ENCODE data around the gene GEMIN5.
A peak's percentile ranks its signal among the peaks of the same experiment; 100 is the strongest.
"Not testable (repeated sequence)": the region's sequence is repeated elsewhere in the genome, so short reads cannot be mapped to it uniquely, and the experiment has no call there.

GEMIN5 gene

GRCh38 chr5:154943527-154943926 is 5.5 kb upstream of the GEMIN5 start:
- no peak for DNase-seq

DNA sequence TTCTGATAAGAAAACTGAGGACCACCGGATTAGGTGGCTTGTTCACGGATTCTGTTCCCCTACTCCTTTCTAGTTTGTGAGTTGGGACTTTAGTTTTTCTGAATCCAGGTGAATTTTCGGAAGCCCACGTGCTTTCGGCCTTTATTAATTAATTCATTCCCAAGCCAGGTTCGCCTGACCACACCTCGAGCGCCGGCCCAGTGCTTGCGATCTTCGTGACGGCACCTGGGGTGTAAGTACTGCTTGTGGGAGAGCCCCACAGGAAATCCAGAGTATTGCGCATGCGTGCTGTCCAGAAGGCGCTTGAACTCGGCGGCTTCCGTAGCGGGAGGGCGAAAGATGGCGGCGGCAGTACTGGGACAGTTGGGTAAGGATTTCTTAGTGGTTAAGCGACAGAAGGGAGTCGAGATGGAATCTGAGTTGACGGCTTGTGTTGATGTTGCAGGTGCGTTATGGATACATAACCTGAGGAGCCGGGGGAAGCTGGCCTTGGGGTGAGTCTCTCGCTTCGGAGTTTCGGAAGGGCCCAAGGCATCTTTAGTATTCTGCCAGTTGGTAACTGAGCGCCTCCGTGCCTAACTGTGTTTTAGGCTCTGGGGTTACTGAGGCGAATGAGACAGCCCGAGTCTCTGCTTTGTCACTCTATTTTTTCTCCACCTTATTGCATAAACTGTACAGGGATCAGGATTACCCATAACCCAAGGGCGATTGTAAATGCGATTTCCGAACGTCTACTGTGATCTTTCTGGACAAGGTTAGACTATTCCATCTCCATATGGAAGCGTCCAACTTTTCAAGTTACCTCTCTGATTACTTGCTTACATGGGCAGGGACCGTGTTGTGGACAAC is 3.0 kb upstream of the GEMIN5 start, which contains the start of gene MRPL22:
Gene MRPL22 (plus strand): TSS at position 302 of the 849 bp plus-strand sequence. CDS start 38 bp downstream, at position 340.
- DNase-seq, result peak; percentile 81

- DNase-seq, result no peak
Measured at GRCh38 chr5:154940375-154940771, 2.4 kb upstream of the GEMIN5 start.

DNA sequence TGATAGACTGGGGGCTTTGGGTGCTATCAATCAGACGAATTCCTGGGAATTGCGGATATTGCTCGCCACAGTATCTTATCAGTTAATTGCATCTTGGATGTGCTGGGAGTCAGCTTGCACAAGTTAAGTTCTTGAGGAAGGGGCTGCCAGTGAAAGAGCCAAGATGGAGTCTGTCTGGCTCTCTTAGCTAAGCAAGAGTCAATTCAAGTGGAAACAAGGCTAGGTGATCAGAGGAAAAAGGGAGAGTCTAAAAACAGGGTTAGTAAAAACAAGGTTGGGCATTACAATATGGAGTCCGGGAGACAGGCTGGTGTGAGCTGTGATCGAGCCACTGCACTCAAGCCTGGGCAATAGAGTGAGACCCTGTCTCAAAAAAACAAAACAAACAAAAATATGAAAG is 1.4 kb upstream of the GEMIN5 start:
- DNase-seq, result not testable (repeated sequence)

- DNase-seq, result no peak
Measured at GRCh38 chr5:154937186-154937717, 759 bp downstream of the GEMIN5 start.

GRCh38 chr5:154934881-154935280 is 3.1 kb downstream of the GEMIN5 start:
- DNase-seq, result no peak

DNA sequence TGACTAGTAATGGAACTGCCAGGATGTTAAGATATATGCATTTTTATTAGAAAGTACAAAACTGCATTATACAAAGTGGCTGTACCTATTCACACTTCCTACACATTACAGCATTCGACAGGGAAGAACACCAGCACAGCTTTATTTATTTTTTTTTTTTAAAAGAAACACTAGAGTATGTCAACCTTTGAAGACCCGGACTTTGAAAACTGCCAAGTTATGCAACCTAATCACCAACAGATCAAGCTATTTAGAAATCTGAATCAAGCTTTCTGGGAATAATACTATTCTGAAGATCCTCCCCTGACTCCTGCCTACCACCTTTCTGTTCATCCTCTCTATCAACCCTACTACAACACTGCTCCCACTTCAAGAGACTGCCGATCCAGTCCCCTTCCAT is 4.5 kb downstream of the GEMIN5 start:
- no peak for DNase-seq

DNA sequence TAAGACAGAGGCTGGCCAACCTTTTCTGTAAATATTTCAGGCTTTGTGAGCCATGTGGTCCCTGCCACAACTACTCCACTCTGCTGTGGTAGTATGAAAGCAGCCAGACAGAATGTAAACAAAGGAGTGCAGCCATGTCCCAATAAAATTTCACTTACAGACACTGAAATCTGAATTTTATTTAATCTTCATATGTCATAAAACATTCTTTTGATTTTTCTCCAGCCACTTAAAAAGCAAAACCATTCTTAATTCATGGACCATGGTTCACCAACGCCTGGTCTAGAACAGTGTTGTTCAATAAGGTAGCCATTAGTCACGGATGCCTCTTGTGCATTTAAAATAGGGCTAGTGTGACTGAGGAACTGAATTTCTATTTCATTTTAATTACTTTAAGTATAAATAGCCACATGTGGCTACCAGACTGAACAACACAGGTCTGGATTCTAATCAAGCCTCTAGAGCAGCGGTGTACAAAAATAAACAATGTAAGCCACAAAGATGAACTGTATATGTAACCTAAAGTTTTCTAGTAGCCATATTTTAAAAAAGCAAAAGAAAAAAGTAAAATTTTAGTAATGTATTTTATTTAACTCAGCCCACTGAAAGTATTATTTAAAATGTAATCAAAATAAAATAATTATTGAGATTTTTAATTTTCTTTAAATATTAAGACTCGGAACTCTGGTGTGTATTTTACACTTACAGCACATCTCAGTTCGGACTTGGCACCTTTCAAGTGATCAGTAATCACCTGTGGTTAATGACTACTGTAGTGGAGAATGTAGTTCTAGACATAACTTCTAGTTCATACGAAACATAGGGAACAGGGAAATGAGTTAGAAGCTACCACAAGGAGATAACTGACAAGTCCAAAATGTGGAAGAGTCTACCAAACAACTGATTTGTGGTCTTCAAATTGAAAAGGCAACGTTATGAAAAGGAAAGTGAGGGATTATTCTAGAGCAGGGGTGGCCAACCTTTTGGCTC is 14.3 kb downstream of the GEMIN5 start:
- no peak for DNase-seq

GRCh38 chr5:154917757-154918156 is 20.3 kb downstream of the GEMIN5 start:
- no peak for DNase-seq

DNA sequence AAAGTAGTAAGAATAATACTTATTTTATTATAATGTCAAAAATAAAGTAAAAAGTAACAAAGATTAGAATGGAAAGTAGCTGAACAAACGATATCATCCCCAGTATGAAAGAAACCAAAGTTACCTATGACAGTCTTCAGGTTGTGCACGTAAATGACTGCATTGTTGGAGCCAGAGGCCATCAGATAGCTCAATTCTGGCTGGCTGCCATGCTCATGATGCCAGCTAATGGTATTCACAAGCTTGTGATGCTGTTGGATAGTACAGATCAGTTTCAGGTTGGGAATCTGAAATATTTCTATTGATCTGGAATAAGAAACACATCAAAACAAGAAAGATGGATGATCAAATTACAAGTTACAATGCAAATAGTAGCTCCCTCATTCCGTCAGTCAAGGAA is 21.1 kb downstream of the GEMIN5 start:
- no peak for DNase-seq

GRCh38 chr5:154905601-154906000 is 32.4 kb downstream of the GEMIN5 start:
- not testable (repeated sequence) for DNase-seq

DNA sequence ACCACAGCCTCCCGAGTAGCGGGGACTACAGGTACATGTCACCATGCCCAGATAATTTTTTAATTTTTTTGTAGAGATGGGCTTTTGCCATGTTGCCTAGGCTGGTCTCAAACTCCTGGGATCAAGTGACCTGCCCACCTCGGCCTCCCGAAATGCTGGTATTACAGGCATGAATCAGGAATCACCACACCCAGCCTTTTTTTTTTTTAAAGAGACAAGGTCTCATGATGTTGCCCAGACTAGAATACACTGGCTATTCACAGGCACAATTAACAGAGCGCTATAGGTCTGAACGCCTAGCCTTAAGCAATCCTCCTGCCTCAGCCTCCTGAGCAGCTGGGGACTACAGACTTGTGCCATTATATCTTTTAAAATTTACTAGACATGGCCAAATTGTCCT is 36.1 kb downstream of the GEMIN5 start:
- no peak for DNase-seq

DNA sequence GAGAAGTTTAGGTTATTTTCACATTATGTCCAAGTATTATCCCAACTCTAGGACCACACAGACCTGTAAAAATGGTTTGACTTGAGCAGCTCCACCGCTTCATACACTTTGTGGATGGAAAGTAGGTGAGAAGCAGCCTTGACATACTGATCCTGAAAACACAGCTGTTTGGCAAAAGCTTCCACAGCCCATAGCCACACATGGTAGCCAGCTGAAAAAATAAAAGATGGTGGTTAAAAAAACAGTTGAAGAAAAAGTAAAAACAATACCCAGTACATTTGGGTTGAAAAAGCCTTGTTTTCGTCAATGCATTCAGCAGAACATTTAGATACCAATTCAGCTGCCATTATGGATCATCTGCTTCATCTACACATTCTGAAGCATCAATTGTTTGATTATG is 36.7 kb downstream of the GEMIN5 start:
- DNase-seq, result no peak

- no peak for DNase-seq
Measured at GRCh38 chr5:154900066-154900465, 37.9 kb downstream of the GEMIN5 start.

DNA sequence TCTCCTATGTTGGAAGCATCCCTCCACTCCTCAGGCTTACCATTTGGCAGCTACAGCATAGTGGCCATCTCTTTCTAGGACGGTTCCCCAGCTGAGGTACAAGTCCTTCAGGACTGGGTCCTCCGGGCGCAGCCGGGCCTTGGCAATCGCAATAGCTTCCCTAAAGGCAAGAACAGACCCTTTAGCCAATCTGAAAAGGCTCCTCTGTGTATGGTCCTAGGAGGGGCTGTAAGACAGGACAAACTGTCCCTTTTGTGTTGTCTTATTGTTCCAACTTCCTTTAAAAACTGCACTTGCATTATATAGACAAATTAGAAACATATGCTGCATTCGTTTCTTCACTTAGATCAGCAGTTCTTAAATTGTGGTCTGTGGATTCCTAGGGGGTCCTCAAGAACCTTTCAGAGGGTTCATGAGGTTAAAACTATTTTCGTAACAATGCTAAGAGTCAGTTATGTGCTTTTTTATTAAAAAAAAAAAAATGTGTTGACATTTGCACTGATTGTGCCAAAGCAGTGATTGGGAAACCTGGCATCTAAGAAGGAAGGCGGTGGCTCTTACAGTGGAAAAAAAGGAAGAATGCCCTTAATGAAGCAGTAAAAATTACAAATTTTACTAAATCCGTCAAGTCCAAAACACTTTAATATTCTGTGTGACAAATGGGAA is 38.7 kb downstream of the GEMIN5 start:
- DNase-seq, result no peak

- DNase-seq, result no peak
Measured at GRCh38 chr5:154898210-154898609, 39.8 kb downstream of the GEMIN5 start.

DNA sequence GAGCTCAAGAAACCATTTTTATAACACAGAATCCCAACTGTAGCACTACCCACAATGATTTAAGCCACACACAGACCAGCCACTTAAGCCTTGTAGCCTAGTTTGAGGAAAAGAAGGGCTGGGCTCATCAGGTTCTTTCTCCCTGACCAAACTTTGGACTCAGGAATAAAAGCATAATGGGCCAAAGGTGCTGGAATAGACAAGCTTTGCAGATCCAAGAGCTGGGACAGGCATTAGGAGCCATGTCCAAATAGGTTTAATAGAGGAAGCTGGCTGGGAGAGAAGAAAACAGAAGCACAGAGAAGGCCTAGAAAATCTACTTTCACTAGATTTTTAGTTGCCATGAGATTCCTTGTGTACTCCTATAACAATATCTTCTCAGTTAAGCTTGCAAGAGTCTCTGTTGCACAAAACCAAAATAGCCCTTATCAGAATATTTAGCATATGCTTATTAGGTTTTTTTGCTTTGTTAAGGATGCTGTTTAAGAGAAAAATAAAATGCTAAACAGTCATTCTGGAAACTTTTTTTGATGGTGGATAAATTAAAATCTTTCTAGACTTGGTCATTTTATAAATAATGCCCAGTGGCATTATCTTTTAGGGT is 41.3 kb downstream of the GEMIN5 start:
- no peak for DNase-seq

- DNase-seq, result no peak
Measured at GRCh38 chr5:154895606-154896561, 42.1 kb downstream of the GEMIN5 start.

DNA sequence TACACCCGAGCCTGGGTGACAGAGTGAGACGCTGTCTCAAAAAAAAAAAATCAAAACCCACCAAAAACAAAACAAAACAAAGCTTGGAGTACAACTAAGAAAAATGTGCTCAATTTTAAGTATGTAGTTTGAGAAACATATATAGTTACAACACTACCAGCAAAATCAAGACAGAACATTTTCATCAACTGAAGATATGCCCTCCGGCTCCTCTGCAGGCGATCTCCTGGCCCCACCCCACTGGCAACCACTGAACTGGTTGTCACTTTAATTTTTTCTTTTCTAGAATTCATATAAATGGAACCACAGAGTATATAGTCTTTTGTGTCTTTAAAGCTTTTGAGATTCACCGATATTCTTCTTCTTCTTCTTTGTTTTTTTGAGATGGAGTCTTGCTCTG is 44.6 kb downstream of the GEMIN5 start:
- no peak for DNase-seq

DNA sequence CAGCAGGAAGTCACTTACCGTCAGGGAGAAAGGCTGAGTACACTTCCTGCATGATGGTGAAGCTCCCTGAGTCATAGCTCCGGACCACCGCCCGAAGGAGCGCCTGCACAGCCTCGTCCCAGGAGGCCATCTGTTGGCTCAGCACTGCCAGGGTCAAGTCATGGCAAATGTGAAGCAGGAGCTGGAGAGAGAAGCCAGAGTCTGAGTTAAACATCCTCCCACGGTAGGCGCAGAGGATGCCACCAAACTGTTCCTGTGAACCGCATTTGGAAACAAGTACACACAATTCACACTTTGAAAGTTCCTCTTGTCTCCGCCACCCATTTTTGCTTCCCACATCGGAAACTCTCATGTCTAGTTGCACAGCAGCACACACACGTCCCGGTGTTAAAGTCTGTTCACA is 45.6 kb downstream of the GEMIN5 start:
- no peak for DNase-seq

- no peak for DNase-seq
Measured at GRCh38 chr5:154885439-154885838, 52.6 kb downstream of the GEMIN5 start.
